ENCODE data around the gene IL27RA. TPM values are rescaled to one million over a fixed set of nuclear protein-coding genes. Genes with fewer than 3 reads are reported as not detected.

IL27RA gene
- total RNA-seq, 1 experiment from 2014 or later = 2.7 TPM

GRCh38 chr19:14073925-14074838, 42.6 kb downstream of the IL27RA start:
- Mint-ChIP-seq H3K36me3 (ENCODE audit: insufficient read depth, unreplicated experiment) (no peaks in the 10 kb centered on the region), H3K4me1 (ENCODE audit: insufficient read depth, unreplicated experiment) (no peaks in the 10 kb centered on the region), H3K9me3 (ENCODE audit: unreplicated experiment) (no peaks in the 10 kb centered on the region), H3K27ac (ENCODE audit: low read depth, unreplicated experiment) (peak overlapping the region; percentile 23), H3K4me3 (ENCODE audit: unreplicated experiment) (peak overlapping the region; percentile 86), H3K27me3 (ENCODE audit: insufficient read depth, unreplicated experiment) (no peaks in the 10 kb centered on the region)
- ChIA-PET CTCF (interaction anchor here (0.6 to 2.2 kb wide), 18 partner anchors 17 to 988 kb away, joined by 3 to 22 read pairs (median 4); partner anchors contain the start of gene ASF1B), POLR2A (interaction anchor here (0.6 to 1.6 kb wide), 4 partner anchors 8 to 206 kb away, joined by 3 to 5 read pairs (median 4); partner anchors contain the start of gene ASF1B)
- no TSS peak for BruUV-seq (replicated peaks)
- peak; percentile 49 for DNase-seq (ENCODE audit: unreplicated experiment)
- intact Hi-C loops (cut with micrococcal nuclease) = loop anchor here (1.0 kb wide), 1 partner anchor 194 kb away; no protein-coding TSS in a partner anchor
- TF ChIP-seq, protein P1, sequence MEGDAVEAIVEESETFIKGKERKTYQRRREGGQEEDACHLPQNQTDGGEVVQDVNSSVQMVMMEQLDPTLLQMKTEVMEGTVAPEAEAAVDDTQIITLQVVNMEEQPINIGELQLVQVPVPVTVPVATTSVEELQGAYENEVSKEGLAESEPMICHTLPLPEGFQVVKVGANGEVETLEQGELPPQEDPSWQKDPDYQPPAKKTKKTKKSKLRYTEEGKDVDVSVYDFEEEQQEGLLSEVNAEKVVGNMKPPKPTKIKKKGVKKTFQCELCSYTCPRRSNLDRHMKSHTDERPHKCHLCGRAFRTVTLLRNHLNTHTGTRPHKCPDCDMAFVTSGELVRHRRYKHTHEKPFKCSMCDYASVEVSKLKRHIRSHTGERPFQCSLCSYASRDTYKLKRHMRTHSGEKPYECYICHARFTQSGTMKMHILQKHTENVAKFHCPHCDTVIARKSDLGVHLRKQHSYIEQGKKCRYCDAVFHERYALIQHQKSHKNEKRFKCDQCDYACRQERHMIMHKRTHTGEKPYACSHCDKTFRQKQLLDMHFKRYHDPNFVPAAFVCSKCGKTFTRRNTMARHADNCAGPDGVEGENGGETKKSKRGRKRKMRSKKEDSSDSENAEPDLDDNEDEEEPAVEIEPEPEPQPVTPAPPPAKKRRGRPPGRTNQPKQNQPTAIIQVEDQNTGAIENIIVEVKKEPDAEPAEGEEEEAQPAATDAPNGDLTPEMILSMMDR (IDR thresholded peaks at IDR 0.05; ENCODE audit: unreplicated experiment) = no peak

DNA sequence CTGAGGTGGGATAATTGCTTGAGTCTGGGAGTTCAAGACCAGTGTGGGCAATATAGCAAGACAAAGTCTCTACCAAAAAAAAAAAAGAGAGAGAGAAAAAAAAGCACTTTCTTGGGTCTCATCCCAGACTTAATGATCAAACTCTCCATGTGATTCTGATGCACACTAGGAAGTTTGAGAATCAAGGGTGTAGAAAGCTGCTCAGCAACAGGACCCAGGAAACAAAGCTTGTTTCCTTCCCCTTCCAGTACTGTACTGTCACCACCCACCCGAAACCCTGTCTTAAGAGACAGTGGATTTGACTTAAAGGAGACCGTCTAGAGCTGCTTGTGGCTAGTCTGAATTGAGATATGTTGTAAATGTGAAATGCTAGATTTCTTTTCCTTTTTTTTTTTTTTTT, 46.8 kb downstream of the IL27RA start:
- ChIA-PET CTCF (interaction anchor here (0.6 to 3.7 kb wide), 8 partner anchors 9 to 403 kb away, joined by 3 to 17 read pairs (median 4); a partner anchor contains a TSS), POLR2A (interaction anchor here (0.5 kb wide), 2 partner anchors 314 to 1326 kb away, joined by 3 read pairs; partner anchors contain the start of gene MRI1)
- Mint-ChIP-seq H3K27me3 (ENCODE audit: insufficient read depth, unreplicated experiment) (no peaks in the 10 kb centered on the region), H3K4me3 (ENCODE audit: unreplicated experiment) (no peak overlapping the region), H3K36me3 (ENCODE audit: insufficient read depth, unreplicated experiment) (no peaks in the 10 kb centered on the region), H3K4me1 (ENCODE audit: insufficient read depth, unreplicated experiment) (no peaks in the 10 kb centered on the region), H3K9me3 (ENCODE audit: unreplicated experiment) (no peaks in the 10 kb centered on the region), H3K27ac (ENCODE audit: low read depth, unreplicated experiment) (no peak overlapping the region)
- BruUV-seq (replicated peaks) = no TSS peak
- DNase-seq (ENCODE audit: unreplicated experiment) = no peak
- TF ChIP-seq, protein P1 (IDR thresholded peaks at IDR 0.05; ENCODE audit: unreplicated experiment) = no peak
- intact Hi-C loops (cut with micrococcal nuclease) = no loop called here

DNA sequence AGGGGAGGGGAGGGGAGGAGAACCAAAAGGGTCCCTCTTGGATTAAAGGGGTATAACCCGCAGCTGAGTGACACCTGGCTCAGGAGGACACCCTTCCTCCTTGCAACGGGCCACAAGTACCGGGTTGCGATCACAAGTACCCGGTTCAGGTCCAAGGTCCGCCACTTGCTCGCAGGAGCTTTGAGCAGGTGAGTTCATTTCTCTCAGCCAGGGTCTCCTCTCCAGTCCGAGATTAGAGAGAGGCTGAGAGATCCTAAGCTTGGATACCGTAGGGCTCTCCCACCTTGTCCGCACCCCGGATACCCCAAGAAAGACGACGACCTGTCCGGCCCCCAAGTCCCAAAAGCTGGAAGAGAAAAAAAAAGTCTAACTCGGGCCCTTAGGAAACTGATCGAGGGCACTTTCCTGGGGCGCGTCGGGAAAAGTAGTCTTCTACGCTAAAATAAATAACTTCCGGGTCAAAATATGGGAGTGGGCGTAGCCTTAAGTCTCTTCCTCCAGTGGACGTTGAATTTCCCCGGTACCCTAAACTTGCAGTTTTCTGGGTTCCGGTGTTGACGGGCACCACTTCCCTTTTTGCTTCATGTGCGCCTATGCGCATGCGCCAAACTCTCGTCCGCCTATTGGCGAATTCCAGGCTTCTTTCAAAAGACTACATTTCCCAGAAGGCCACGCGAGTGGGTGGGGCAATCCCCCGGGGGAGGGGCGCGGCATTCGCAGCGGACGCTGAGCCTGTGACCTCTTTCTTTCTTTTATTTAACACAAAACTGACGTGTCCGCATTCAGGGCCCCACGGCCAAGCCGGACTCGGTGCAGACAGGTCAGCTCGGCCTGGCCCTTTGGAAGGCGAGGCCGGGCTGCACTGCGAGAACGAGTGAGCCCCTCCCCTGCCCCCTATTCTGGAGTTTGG, 49.6 kb downstream of the IL27RA start:
- peak overlapping the region; percentile 90 for H3K4me3 Mint-ChIP-seq (ENCODE audit: unreplicated experiment)
- H3K27ac Mint-ChIP-seq (ENCODE audit: low read depth, unreplicated experiment) = peak overlapping the region; percentile 96
- no peaks in the 10 kb centered on the region for H3K9me3 Mint-ChIP-seq (ENCODE audit: unreplicated experiment)
- POLR2A ChIA-PET = interaction anchor here (0.6 to 3.1 kb wide), 18 partner anchors 7 to 1471 kb away, joined by 3 to 23 read pairs (median 4); partner anchors contain the start of genes ASF1B and RFX1
- CTCF ChIA-PET = interaction anchor here (0.5 to 1.2 kb wide), 7 partner anchors 8 to 351 kb away, joined by 3 to 5 read pairs (median 3); no protein-coding TSS in a partner anchor
- TF ChIP-seq, protein P1 (IDR thresholded peaks at IDR 0.05; ENCODE audit: unreplicated experiment) = no peak
- H3K4me1 Mint-ChIP-seq (ENCODE audit: insufficient read depth, unreplicated experiment) = no peaks in the 10 kb centered on the region
- TSS peak; percentile 73 for BruUV-seq (replicated peaks)
- H3K27me3 Mint-ChIP-seq (ENCODE audit: insufficient read depth, unreplicated experiment) = no peaks in the 10 kb centered on the region
- DNase-seq (ENCODE audit: unreplicated experiment) = peak; percentile 100
- no peaks in the 10 kb centered on the region for H3K36me3 Mint-ChIP-seq (ENCODE audit: insufficient read depth, unreplicated experiment)
- intact Hi-C loops (cut with micrococcal nuclease) = loop anchor here (2.0 to 5.0 kb wide), 2 partner anchors 36 to 74 kb away; partner anchors contain the start of genes PRKACA and RFX1
